T follicular helper cell (primary cell): ENCODE measurements around the gene ADAMTS7.
"Not testable (repeated sequence)": the region's sequence is repeated elsewhere in the genome, so short reads cannot be mapped to it uniquely, and the experiment has no call there.

Experiments used
- DNase-seq: peaks from one replicate; pipeline ENCODE4 v3.0.0-alpha.2; 2020; ENCODE audit warnings: low read depth

ADAMTS7 gene

GRCh38 chr15:78726870-78727551 lies 84.3 kb downstream of the ADAMTS7 start:
- DNase-seq: no peak

DNA sequence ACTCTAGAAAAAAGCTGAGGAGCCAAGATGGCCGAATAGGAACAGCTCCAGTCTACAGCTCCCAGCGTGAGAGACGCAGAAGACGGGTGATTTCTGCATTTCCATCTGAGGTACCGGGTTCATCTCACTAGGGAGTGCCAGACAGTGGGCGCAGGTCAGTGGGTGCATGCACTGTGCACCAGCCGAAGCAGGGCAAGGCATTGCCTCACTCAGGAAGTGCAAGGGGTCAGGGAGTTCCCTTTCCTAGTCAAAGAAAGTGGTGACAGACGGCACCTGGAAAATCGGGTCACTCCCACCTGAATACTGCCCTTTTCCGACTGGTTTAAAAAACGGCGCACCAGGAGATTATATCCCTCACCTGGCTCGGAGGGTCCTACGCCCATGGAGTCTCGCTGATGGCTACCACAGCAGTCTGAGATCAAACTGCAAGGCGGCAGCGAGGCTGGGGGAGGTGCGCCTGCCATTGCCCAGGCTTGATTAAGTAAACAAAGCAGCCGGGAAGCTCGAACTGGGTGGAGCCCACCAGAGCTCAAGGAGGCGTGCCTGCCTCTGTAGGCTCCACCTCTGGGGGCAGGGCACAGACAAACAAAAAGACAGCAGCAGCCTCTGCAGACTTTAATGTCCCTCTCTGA lies 91.3 kb downstream of the ADAMTS7 start:
- not testable (repeated sequence) for DNase-seq

GRCh38 chr15:78718837-78719236 lies 92.4 kb downstream of the ADAMTS7 start:
- DNase-seq: no peak

DNA sequence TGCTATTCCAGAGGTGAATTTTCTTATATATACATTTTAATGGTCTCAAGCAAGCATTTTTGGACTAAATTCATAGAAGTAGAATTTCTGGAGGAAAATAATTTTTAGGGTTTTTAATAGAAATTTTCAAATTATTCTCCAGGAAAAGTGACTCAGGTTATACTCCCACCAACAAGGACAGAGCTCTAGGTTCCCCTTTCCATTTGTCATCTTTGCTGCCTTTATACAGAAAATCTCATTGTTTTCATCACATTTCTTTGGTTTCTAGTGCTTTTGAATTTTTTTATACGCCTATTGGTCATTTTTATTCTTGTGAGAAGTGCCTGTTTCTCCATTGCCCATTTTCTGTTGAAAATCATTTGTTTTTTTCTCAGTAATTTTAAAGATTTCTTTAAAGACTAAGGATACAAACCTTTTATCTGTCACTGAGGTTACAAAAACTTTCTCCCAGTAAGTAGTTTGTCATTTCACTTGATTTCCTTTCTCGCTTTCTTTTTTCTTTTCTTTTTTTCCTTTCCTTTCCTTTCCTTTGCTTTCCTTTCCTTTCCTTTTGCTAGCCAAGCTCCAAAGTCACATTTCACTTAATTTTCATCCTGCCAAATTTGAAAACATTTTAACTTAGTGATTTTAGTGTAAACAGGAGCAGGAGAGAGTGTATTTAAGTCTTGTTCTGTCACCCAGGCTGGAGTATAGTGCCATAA lies 93.2 kb downstream of the ADAMTS7 start:
- no peak for DNase-seq

GRCh38 chr15:78716651-78717050 lies 94.6 kb downstream of the ADAMTS7 start:
- no peak for DNase-seq

DNA sequence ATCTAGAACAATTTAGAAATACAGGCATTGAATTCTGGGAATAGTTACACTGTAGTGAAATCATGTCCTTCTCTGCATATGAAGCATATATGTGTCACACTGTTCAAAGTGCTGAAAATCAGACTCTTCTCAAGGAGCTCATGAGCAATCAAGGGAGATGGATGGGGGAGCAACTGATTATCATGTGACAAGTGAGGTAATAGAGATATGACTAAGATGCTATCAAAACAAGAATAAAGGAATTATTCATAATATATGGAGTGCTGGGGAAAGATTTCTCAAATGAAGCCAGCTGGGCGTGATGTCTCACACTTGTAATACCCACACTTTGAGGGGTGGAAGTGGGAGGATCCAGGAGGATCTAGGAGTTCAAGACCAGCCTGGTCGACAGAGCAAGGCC lies 95.3 kb downstream of the ADAMTS7 start:
- no peak for DNase-seq

GRCh38 chr15:78715434-78715833 lies 95.8 kb downstream of the ADAMTS7 start:
- DNase-seq: no peak

DNA sequence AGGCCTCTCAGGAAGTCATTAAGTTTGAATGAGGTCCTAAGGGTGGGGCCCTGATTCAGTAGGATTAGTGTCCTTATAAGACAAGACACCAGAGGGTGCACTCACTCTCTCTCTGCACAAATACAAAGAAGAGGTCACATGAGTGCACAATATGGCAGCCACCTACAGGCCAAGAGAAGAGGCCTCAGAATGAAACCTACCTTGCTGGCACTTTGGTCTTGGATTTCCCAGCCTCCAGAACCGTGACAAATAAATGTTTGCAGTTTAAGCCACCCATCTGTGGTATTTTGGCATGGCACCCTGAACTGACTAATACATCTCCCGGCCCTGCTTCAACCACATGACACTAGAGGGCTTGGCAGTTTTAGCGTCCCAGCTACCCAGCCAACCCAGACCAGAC lies 96.4 kb downstream of the ADAMTS7 start:
- no peak for DNase-seq

DNA sequence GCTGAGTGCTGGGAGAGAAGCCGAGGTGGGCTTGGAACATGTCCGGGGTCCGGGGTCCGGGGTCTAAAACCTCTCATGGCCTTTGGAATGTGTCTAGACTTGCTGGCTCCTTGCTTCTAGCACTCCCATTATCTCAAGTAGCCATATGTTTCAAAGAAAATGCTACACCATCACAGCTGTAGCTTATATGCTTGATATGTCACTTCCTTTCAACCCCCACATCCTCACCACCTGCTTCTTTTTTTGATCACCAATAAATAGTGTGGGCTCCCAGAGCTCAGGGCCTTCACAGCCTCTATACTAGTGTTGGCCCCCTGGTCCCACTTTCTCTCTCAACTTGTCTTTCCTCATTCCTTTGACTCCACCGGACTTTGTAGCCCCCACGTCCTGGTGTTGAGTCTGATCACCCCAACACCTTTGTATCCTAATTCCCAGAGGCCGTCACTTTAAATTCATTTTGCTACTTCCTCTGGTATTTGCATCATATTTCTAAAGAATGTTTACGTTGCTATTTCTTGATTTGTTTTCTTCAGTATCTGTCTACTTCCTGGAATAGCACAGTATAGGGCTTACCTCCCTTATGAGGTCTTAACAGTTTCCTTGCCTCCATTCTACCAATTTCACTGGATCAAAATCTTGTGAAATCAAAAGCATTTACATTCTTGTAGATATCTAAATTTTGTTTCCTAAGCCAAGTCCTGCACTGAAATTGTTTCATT lies 98.3 kb downstream of the ADAMTS7 start:
- DNase-seq: no peak

GRCh38 chr15:78711638-78712037 lies 99.6 kb downstream of the ADAMTS7 start:
- DNase-seq: no peak

GRCh38 chr15:78709263-78709882 lies 101.9 kb downstream of the ADAMTS7 start:
- DNase-seq: peak; percentile 43
